SK-N-SH treated with all-trans-retinoic acid at 6 μM for 48 hours (cell line): ENCODE data around the gene PBX1.

Experiments used
- ARNTL ChIP-seq: fragments of 450-650 bp; formaldehyde crosslinking; IDR thresholded peaks from 2 replicates; pipeline ENCODE4 v1.5.0; 2020; ENCODE audit warnings: low read depth, mild to moderate bottlenecking, moderate library complexity, borderline replicate concordance
- CREB5 ChIP-seq: fragments of 250-450 bp; sonication (Bioruptor Pico); IDR thresholded peaks from 2 replicates; pipeline ENCODE4 v1.5.1; 2020; ENCODE audit warnings: low read depth, mild to moderate bottlenecking, moderate library complexity
- OSR1 ChIP-seq: fragments of 250-450 bp; sonication (Bioruptor Pico); IDR thresholded peaks from 2 replicates; pipeline ENCODE4 v1.8.0; 2022; ENCODE audit warnings: moderate library complexity, mild to moderate bottlenecking, inconsistent platforms
- PATZ1 ChIP-seq: fragments of 250-450 bp; sonication (Bioruptor Pico); IDR thresholded peaks from 2 replicates; pipeline ENCODE4 v1.8.0; 2020; ENCODE audit warnings: mild to moderate bottlenecking, moderate library complexity, borderline replicate concordance
- PPARA ChIP-seq: fragments of 250-450 bp; sonication (Bioruptor Pico); IDR thresholded peaks from 2 replicates; pipeline ENCODE4 v1.5.0; 2020; ENCODE audit warnings: mild to moderate bottlenecking, borderline replicate concordance
- TOX ChIP-seq: fragments of 250-450 bp; sonication (Bioruptor Pico); IDR thresholded peaks from 2 replicates; pipeline ENCODE4 v1.8.0; 2021; ENCODE audit warnings: mild to moderate bottlenecking, moderate library complexity, borderline replicate concordance
- ZC3H10 ChIP-seq: fragments of 250-450 bp; sonication (Bioruptor Pico); IDR thresholded peaks from 2 replicates; pipeline ENCODE4 v1.5.1; 2021; ENCODE audit warnings: mild to moderate bottlenecking, moderate library complexity
- ZFP3 ChIP-seq: fragments of 250-450 bp; sonication (Bioruptor Pico); IDR thresholded peaks from 2 replicates; pipeline ENCODE4 v1.5.0; 2020; ENCODE audit warnings: mild to moderate bottlenecking, moderate library complexity
- ZFP30 ChIP-seq: fragments of 450-650 bp; formaldehyde crosslinking; IDR thresholded peaks from 2 replicates; pipeline ENCODE4 v1.5.0; 2022; ENCODE audit warnings: mild to moderate bottlenecking, moderate library complexity
- ZNF70 ChIP-seq: fragments of 450-650 bp; formaldehyde crosslinking; IDR thresholded peaks from 2 replicates; pipeline ENCODE4 v1.5.0; 2020; ENCODE audit warnings: mild to moderate bottlenecking, moderate library complexity
- ZNF8 ChIP-seq: fragments of 450-650 bp; formaldehyde crosslinking; IDR thresholded peaks from 2 replicates; pipeline ENCODE4 v1.5.0; 2020; ENCODE audit warnings: mild to moderate bottlenecking, moderate library complexity
- TF ChIP-seq, protein P1 (sequence below): fragments of 250-450 bp; sonication (Bioruptor Pico); IDR thresholded peaks from 2 replicates; pipeline ENCODE4 v1.5.0; 2020; ENCODE audit warnings: mild to moderate bottlenecking, moderate library complexity

GRCh38 chr1:164667001-164667400 is 108.0 kb downstream of the PBX1 start:
- TF ChIP-seq ZNF8 (CRISPR knock-in tag) (no peak), PATZ1 (CRISPR knock-in tag) (no peak), CREB5 (no peak), ARNTL (CRISPR knock-in tag) (no peak), OSR1 (CRISPR knock-in tag) (no peak), ZNF70 (no peak), ZFP30 (CRISPR knock-in tag) (no peak), ZFP3 (CRISPR knock-in tag) (no peak), ZC3H10 (CRISPR knock-in tag) (no peak), TOX (CRISPR knock-in tag) (no peak), PPARA (CRISPR knock-in tag) (no peak)
- TF ChIP-seq, protein P1, sequence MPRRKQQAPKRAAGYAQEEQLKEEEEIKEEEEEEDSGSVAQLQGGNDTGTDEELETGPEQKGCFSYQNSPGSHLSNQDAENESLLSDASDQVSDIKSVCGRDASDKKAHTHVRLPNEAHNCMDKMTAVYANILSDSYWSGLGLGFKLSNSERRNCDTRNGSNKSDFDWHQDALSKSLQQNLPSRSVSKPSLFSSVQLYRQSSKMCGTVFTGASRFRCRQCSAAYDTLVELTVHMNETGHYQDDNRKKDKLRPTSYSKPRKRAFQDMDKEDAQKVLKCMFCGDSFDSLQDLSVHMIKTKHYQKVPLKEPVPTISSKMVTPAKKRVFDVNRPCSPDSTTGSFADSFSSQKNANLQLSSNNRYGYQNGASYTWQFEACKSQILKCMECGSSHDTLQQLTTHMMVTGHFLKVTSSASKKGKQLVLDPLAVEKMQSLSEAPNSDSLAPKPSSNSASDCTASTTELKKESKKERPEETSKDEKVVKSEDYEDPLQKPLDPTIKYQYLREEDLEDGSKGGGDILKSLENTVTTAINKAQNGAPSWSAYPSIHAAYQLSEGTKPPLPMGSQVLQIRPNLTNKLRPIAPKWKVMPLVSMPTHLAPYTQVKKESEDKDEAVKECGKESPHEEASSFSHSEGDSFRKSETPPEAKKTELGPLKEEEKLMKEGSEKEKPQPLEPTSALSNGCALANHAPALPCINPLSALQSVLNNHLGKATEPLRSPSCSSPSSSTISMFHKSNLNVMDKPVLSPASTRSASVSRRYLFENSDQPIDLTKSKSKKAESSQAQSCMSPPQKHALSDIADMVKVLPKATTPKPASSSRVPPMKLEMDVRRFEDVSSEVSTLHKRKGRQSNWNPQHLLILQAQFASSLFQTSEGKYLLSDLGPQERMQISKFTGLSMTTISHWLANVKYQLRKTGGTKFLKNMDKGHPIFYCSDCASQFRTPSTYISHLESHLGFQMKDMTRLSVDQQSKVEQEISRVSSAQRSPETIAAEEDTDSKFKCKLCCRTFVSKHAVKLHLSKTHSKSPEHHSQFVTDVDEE (CRISPR knock-in tag): no peak
